Kidney (tissue), 14 donors: ENCODE data around the gene ADAMTS15. TPM values are rescaled to one million over a fixed set of nuclear protein-coding genes. Genes with fewer than 3 reads are reported as not detected.

ENCODE experiments used
- DNase-seq, 5 donors: peaks; one replicate each; pipeline ENCODE4 v3.0.0-alpha.2; 2013 to 2020
- FAIRE-seq: peaks from 2 replicates; lab custom pipeline; 2012; peaks lifted over from hg19 to GRCh38; lab: Jason Lieb, UNC
- H3K27ac ChIP-seq, 2 donors: one replicate each; pipeline ENCODE4 v1.7.0; 2013; ENCODE audit warnings: low read depth in 2 of 2, low read length in 2 of 2, inconsistent platforms in 1 of 2
- H3K27me3 ChIP-seq: one replicate; pipeline ENCODE4 v1.7.1; 2013; ENCODE audit warnings: low read length, inconsistent platforms; ENCODE audit not compliant: control insufficient read depth, insufficient read depth
- H3K36me3 ChIP-seq, 3 donors: one replicate each; pipeline versions ENCODE4 v1.7.0 to v1.7.1; 2013; ENCODE audit warnings: low read length in 3 of 3, control low read depth in 1 of 3, inconsistent platforms in 1 of 3; ENCODE audit not compliant: insufficient read depth in 3 of 3, control insufficient read depth in 2 of 3
- H3K4me1 ChIP-seq, 3 donors: one replicate each; pipeline versions ENCODE4 v1.7.0 to v1.7.1; 2013; ENCODE audit warnings: low read length in 3 of 3, inconsistent platforms in 1 of 3, low read depth in 1 of 3; ENCODE audit not compliant: control insufficient read depth in 2 of 3, insufficient read depth in 2 of 3
- H3K4me3 ChIP-seq, 3 donors: one replicate each; pipeline versions ENCODE4 v1.7.0 to v1.8.1; 2013; ENCODE audit warnings: low read length in 3 of 3, control low read depth in 1 of 3, inconsistent platforms in 1 of 3
- H3K9ac ChIP-seq, 3 donors: one replicate each; pipeline versions ENCODE4 v1.7.0 to v1.7.1; 2013; ENCODE audit warnings: low read length in 3 of 3, control low read depth in 1 of 3, inconsistent platforms in 1 of 3
- H3K9me3 ChIP-seq, 3 donors: one replicate each; pipeline versions ENCODE4 v1.7.0 to v1.7.1; 2013; ENCODE audit warnings: low read length in 3 of 3, control low read depth in 1 of 3, inconsistent platforms in 1 of 3; ENCODE audit not compliant: control insufficient read depth in 2 of 3, insufficient read depth in 1 of 3
- CTCF ChIP-seq: IDR thresholded peaks from 3 replicates; pipeline ENCODE4 v1.5.1; 2012; ENCODE audit warnings: mild to moderate bottlenecking, moderate library complexity, borderline replicate concordance; ENCODE audit not compliant: insufficient read depth; ENCODE audit errors: extremely low read depth
- intact Hi-C: fragments of 100-400 bp; cut with DNase I; formaldehyde crosslinking; loops from one replicate; pipeline ENCODE4 v1.11.1; 2022
- polyA plus RNA-seq: library from polyadenylated mRNA; stranded (reverse); fragments of 350-450 nt; fragmentation: Illumina TruSeq; extraction: RNeasy Lipid Tissue Mini Kit (QIAGEN cat#74804); gene quantifications from one replicate; pipeline ENCODE4 v1.2.3, GENCODE V29; 2014; ENCODE audit warnings: low read depth, low replicate concordance; ENCODE audit not compliant: insufficient read depth
- total RNA-seq: library from RNA; stranded (reverse); fragmentation: NEBNext Ultra II Directional; extraction: Animal tissue kit (Norgen Biotek cat#: 25700); gene quantifications from one replicate; pipeline ENCODE4 v1.2.1, GENCODE V29; 2021
- donor health status: control.
- donor health status: control.
- donor health status: control.
- donor health status: control.
- donor health status: control.
- donor health status: DM: yes; HTN: yes; CAD: no.
- donor health status: Normal renal cell carcinoma (clear cell type).

Gene ADAMTS15
- total and polyA plus RNA-seq, 2 donors from 2014 or later: 3.6 to 6.2 TPM

DNA sequence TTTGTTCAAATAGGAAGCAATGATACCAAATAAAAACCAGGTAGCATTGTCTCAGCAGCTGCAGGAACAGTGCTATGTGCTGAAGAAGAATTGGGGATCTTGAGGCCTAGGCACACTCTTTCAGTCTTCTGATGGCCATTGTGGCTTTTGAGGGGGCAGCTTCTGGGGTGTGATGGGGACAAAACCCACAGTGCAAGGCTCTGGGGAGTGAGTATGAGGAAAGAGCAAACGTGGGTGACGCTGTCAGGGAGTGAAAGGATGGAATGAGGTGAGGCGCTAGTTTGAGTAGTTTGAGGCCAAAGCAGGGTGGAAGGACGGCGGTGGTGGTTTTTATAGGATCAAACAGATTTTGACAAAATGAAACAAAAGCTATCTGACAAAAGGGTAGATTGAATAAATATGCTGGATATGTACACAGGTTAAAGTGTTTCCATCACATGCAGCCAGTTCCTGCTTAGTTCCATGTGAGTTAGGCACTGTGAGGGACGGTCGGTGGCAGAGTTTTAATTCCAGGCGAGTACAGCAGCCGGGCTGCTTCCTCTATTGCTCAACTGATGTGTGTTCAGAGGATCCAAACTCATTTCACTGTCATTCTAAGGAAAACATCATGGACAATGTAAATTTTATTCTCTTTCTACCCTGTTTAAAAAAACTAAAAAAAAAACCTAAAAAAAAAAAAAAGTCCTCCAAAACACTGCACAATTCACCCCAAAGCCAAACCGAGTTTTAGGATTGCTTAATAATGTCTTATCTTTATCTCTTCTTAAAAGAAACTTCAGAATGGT is 18.9 kb downstream of the ADAMTS15 start:
- Histone ChIP-seq H3K4me1 (no peaks in the 10 kb centered on the region), H3K9ac (no peak overlapping the region), H3K4me3 (no peak overlapping the region), H3K27ac (no peak overlapping the region), H3K27me3 (no peaks in the 10 kb centered on the region), H3K36me3 (peaks cover 7 to 24% (median 13%) of the 10 kb centered on the region in 3 donors), H3K9me3 (no peaks in the 10 kb centered on the region)
- TF ChIP-seq CTCF: no peak
- no peak for DNase-seq
- intact Hi-C loops: no loop called here
- FAIRE-seq: no peak

GRCh38 chr11:130469181-130469580 is 20.7 kb downstream of the ADAMTS15 start:
- no peak for TF ChIP-seq CTCF
- Histone ChIP-seq H3K9me3 (no peaks in the 10 kb centered on the region), H3K36me3 (peaks cover 2 to 19% (median 17%) of the 10 kb centered on the region in 3 donors), H3K27me3 (no peaks in the 10 kb centered on the region), H3K9ac (no peak overlapping the region), H3K4me3 (no peak overlapping the region), H3K4me1 (no peaks in the 10 kb centered on the region), H3K27ac (no peak overlapping the region)
- FAIRE-seq (no peak), DNase-seq (peak in 1 of 5 donors; percentile 14)
- intact Hi-C loops: no loop called here

DNA sequence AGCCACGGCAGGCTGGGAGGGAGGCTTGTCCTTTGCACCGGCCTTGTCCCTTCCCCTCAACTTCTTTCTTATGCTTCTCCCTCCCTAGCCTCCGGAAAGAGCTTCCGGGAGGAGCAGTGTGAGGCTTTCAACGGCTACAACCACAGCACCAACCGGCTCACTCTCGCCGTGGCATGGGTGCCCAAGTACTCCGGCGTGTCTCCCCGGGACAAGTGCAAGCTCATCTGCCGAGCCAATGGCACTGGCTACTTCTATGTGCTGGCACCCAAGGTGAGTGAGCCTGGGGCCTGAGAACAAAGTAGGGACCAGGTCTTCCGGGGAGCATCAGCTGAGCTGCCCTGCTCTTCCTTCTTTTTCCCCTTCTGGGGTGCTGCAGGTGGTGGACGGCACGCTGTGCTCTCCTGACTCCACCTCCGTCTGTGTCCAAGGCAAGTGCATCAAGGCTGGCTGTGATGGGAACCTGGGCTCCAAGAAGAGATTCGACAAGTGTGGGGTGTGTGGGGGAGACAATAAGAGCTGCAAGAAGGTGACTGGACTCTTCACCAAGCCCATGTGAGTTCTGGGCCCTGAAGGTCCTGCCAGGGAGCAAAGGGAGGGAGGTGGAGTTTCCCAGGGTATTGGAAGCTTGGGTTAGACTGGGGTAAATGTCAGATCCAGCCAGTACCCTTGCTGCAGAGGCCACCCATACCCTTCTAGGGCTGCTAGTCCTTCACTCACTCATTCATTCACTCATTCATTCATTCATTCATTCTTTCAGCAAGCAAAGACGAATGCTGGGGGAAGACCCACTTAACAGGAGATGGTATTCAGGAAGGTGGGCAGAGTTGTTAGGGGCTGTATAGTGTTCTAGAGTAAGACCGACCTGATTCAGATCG is 22.6 kb downstream of the ADAMTS15 start:
- peak in 2 of 5 donors; percentile 6 to 19 for DNase-seq
- Histone ChIP-seq H3K27me3 (no peaks in the 10 kb centered on the region), H3K36me3 (peaks cover 2 to 17% (median 10%) of the 10 kb centered on the region in 3 donors), H3K9me3 (no peaks in the 10 kb centered on the region), H3K4me3 (no peak overlapping the region), H3K9ac (no peak overlapping the region), H3K27ac (no peak overlapping the region), H3K4me1 (no peaks in the 10 kb centered on the region)
- no peak for TF ChIP-seq CTCF
- intact Hi-C loops: no loop called here
- FAIRE-seq: no peak
